Activated B cell treated with CpG ODN at 0.5 μM for 24 hours (primary cell): ENCODE results near the gene ADGRA1. TPM values are rescaled to one million over a fixed set of nuclear protein-coding genes. Genes with fewer than 3 reads are reported as not detected.

Experiments used
- ATAC-seq: fragments of 200-7000 bp; cut with Tn5 transposase; one replicate; pipeline ENCODE4 v1.10.0; 2021; ENCODE audit warnings: low read depth, mild to moderate bottlenecking, moderate library complexity
- CTCF ChIA-PET: fragments of 350-600 bp; sonication (Branson Sonifier 250); formaldehyde crosslinking; loops from one replicate; lab custom pipeline; 2021; ENCODE audit warnings: antibody characterized with exemption; lab: Charles Lee
- POLR2A ChIA-PET: fragments of 350-600 bp; sonication (Branson Sonifier 250); formaldehyde crosslinking; loops from one replicate; lab custom pipeline; 2021; ENCODE audit warnings: antibody characterized with exemption; lab: Charles Lee
- DNase-seq: peaks from one replicate; pipeline ENCODE4 v3.0.0; 2022
- H3K27ac Mint-ChIP-seq: one replicate; pipeline ENCODE4 v1.8.0; 2020; ENCODE audit warnings: mixed read lengths
- H3K27me3 Mint-ChIP-seq: one replicate; pipeline ENCODE4 v1.8.0; 2021; ENCODE audit warnings: mixed read lengths
- H3K36me3 Mint-ChIP-seq: one replicate; pipeline ENCODE4 v1.8.0; 2021; ENCODE audit warnings: low read depth, mixed read lengths
- H3K4me1 Mint-ChIP-seq: one replicate; pipeline ENCODE4 v1.8.0; 2021; ENCODE audit warnings: mixed read lengths
- H3K4me3 Mint-ChIP-seq: one replicate; pipeline ENCODE4 v1.8.0; 2020; ENCODE audit warnings: mild to moderate bottlenecking, mixed read lengths
- H3K9me3 Mint-ChIP-seq: one replicate; pipeline ENCODE4 v1.8.0; 2020; ENCODE audit warnings: mixed read lengths
- intact Hi-C: fragments of 100-400 bp; cut with micrococcal nuclease; formaldehyde crosslinking; loops from one replicate; pipeline ENCODE4 v1.15.1; 2024
- total RNA-seq: library from RNA; stranded (reverse); gene quantifications from 2 replicates; pipeline ENCODE4 v1.2.3, GENCODE V29; 2022
- TF ChIP-seq, protein P1 (sequence below): fragments of 200-600 bp; IDR thresholded peaks from one replicate; pipeline ENCODE4 v1.8.0; 2022; ENCODE audit warnings: antibody characterized with exemption, mild to moderate bottlenecking

Gene ADGRA1
- total RNA-seq, 1 donor from 2014 or later: not detected

- Mint-ChIP-seq H3K4me1 (no peaks in the 10 kb centered on the region), H3K27me3 (no peaks in the 10 kb centered on the region), H3K4me3 (no peak overlapping the region), H3K27ac (no peak overlapping the region), H3K36me3 (no peaks in the 10 kb centered on the region), H3K9me3 (no peaks in the 10 kb centered on the region)
- CTCF ChIA-PET: no interaction called here
- POLR2A ChIA-PET: no interaction called here
- no peak for DNase-seq
- no peak for ATAC-seq
- intact Hi-C loops: no loop called here
- TF ChIP-seq, protein P1, sequence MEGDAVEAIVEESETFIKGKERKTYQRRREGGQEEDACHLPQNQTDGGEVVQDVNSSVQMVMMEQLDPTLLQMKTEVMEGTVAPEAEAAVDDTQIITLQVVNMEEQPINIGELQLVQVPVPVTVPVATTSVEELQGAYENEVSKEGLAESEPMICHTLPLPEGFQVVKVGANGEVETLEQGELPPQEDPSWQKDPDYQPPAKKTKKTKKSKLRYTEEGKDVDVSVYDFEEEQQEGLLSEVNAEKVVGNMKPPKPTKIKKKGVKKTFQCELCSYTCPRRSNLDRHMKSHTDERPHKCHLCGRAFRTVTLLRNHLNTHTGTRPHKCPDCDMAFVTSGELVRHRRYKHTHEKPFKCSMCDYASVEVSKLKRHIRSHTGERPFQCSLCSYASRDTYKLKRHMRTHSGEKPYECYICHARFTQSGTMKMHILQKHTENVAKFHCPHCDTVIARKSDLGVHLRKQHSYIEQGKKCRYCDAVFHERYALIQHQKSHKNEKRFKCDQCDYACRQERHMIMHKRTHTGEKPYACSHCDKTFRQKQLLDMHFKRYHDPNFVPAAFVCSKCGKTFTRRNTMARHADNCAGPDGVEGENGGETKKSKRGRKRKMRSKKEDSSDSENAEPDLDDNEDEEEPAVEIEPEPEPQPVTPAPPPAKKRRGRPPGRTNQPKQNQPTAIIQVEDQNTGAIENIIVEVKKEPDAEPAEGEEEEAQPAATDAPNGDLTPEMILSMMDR: no peak
These were observed 27.7 kb upstream of the ADGRA1 start for GRCh38 chr10:133060022-133060421.

DNA sequence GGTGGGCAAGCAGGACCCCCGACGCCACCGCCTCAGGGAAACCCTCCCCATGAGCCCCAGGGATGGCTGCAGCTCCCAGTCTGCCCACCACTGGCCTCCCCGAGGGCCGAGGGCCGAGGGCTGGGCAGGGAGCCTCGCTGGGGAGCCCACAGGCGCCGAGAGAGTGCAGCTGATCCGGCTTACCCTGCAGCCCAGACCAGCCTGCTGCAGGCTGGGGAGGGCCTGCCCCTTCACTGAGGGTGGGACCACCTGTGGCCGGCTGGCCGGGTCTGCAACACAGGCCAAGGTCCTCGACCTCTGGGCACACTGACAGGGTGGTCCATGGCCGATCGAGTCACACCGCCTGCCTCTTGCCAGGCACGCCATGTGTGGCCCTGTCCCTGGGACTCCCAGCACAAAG is 27.3 kb upstream of the ADGRA1 start:
- intact Hi-C loops: no loop called here
- CTCF ChIA-PET: no interaction called here
- H3K9me3 Mint-ChIP-seq: no peaks in the 10 kb centered on the region
- H3K27ac Mint-ChIP-seq: no peak overlapping the region
- no peaks in the 10 kb centered on the region for H3K27me3 Mint-ChIP-seq
- H3K4me1 Mint-ChIP-seq: no peaks in the 10 kb centered on the region
- ATAC-seq: no peak
- H3K4me3 Mint-ChIP-seq: no peak overlapping the region
- DNase-seq: no peak
- no peaks in the 10 kb centered on the region for H3K36me3 Mint-ChIP-seq
- TF ChIP-seq, protein P1: no peak
- POLR2A ChIA-PET: no interaction called here

GRCh38 chr10:133060881-133061280 is 26.8 kb upstream of the ADGRA1 start:
- Mint-ChIP-seq H3K27me3 (no peaks in the 10 kb centered on the region), H3K4me1 (no peaks in the 10 kb centered on the region), H3K27ac (no peak overlapping the region), H3K36me3 (no peaks in the 10 kb centered on the region), H3K4me3 (no peak overlapping the region), H3K9me3 (no peaks in the 10 kb centered on the region)
- ATAC-seq (no peak), DNase-seq (no peak)
- ChIA-PET CTCF (no interaction called here), POLR2A (no interaction called here)
- intact Hi-C loops: no loop called here
- TF ChIP-seq, protein P1: no peak

GRCh38 chr10:133061296-133062038 is 26.3 kb upstream of the ADGRA1 start:
- Mint-ChIP-seq H3K27ac (no peak overlapping the region), H3K4me1 (no peaks in the 10 kb centered on the region), H3K36me3 (no peaks in the 10 kb centered on the region), H3K27me3 (no peaks in the 10 kb centered on the region), H3K9me3 (no peaks in the 10 kb centered on the region), H3K4me3 (no peak overlapping the region)
- POLR2A ChIA-PET: no interaction called here
- no peak for ATAC-seq
- CTCF ChIA-PET: no interaction called here
- DNase-seq: no peak
- TF ChIP-seq, protein P1: no peak
- intact Hi-C loops: no loop called here

DNA sequence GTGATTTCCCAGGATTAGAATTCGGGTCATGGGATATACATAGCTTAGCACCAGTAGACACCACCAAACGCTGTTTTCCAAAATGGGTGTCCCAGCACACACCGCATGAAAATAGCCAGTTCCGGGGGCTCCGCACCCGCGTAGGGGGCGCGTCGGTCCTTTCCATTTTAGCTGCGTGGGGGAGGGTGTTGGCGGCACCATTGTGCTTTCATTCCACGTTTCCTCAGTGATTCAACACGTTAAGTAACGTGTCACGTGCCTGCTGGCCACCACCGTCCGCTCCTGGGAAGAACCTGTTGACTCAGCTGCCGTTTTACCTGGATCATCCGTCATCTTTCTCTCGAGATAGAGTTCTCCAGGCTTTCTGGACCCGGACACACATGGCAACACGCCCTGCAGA is 25.6 kb upstream of the ADGRA1 start:
- TF ChIP-seq, protein P1: no peak
- POLR2A ChIA-PET: no interaction called here
- DNase-seq (no peak), ATAC-seq (no peak)
- CTCF ChIA-PET: no interaction called here
- Mint-ChIP-seq H3K27me3 (no peaks in the 10 kb centered on the region), H3K4me1 (no peaks in the 10 kb centered on the region), H3K9me3 (no peaks in the 10 kb centered on the region), H3K27ac (no peak overlapping the region), H3K36me3 (no peaks in the 10 kb centered on the region), H3K4me3 (no peak overlapping the region)
- intact Hi-C loops: no loop called here
